CD4-positive, alpha-beta T cell (primary cell): ENCODE measurements around the gene GSTP1. TPM values are rescaled to one million over a fixed set of nuclear protein-coding genes. Genes with fewer than 3 reads are reported as not detected.

Source experiments
- ATAC-seq: fragments of 200-7000 bp; cut with Tn5 transposase; one replicate; pipeline ENCODE4 v1.10.0; 2022; ENCODE audit warnings: mild to moderate bottlenecking; ENCODE audit not compliant: poor library complexity
- CTCF ChIA-PET: fragments of 350-600 bp; sonication (Branson Sonifier 250); formaldehyde crosslinking; loops from one replicate; lab custom pipeline; 2021; ENCODE audit warnings: antibody characterized with exemption, inconsistent platforms; lab: Charles Lee
- POLR2A ChIA-PET: fragments of 350-600 bp; sonication (Branson Sonifier 250); formaldehyde crosslinking; loops from one replicate; lab custom pipeline; 2021; ENCODE audit warnings: antibody characterized with exemption, inconsistent platforms; lab: Charles Lee
- DNase-seq, 14 experiments: peaks; one replicate each; pipeline ENCODE4 v3.0.0-alpha.2; 2013 to 2020; ENCODE audit warnings: mixed read lengths in 2 of 14
- H3K27ac ChIP-seq, 2 donors: one replicate each; pipeline versions ENCODE4 v1.5.1 to v1.7.0; 2013; ENCODE audit warnings: low read length in 2 of 2, low read depth in 1 of 2, mild to moderate bottlenecking in 1 of 2
- H3K27me3 ChIP-seq, 2 experiments: 1 replicate in 1 of 2; 2 replicates in 1 of 2; pipeline versions ENCODE4 v1.6.1 to v1.7.0; 2013; ENCODE audit warnings: low read length in 2 of 2, control low read depth in 1 of 2, mild to moderate bottlenecking in 1 of 2, moderate library complexity in 1 of 2; ENCODE audit not compliant: insufficient read depth in 2 of 2, control insufficient read depth in 1 of 2
- H3K36me3 ChIP-seq: one replicate; pipeline ENCODE4 v1.6.1; 2013; ENCODE audit warnings: low read length, control low read depth; ENCODE audit not compliant: insufficient read depth
- H3K4me1 ChIP-seq: one replicate; pipeline ENCODE4 v1.6.1; 2013; ENCODE audit warnings: low read length, control low read depth; ENCODE audit not compliant: insufficient read depth
- H3K4me3 ChIP-seq: one replicate; pipeline ENCODE4 v1.5.1; 2013; ENCODE audit warnings: mild to moderate bottlenecking, low read length, moderate library complexity
- H3K9me3 ChIP-seq, 2 experiments: 1 replicate in 1 of 2; 2 replicates in 1 of 2; pipeline versions ENCODE4 v1.6.1 to v1.7.0; 2013; ENCODE audit warnings: low read length in 2 of 2, mild to moderate bottlenecking in 2 of 2, control low read depth in 1 of 2, moderate library complexity in 1 of 2; ENCODE audit not compliant: control insufficient read depth in 1 of 2, insufficient read depth in 1 of 2
- H3K27ac Mint-ChIP-seq: one replicate; pipeline ENCODE4 v1.8.0; 2020; ENCODE audit warnings: mixed read lengths
- H3K27me3 Mint-ChIP-seq: one replicate; pipeline ENCODE4 v1.8.0; 2021; ENCODE audit warnings: mixed read lengths
- H3K36me3 Mint-ChIP-seq: one replicate; pipeline ENCODE4 v1.8.0; 2021; ENCODE audit warnings: low read depth, mixed read lengths
- H3K4me1 Mint-ChIP-seq: one replicate; pipeline ENCODE4 v1.8.0; 2021; ENCODE audit warnings: low read depth, mixed read lengths
- H3K4me3 Mint-ChIP-seq: one replicate; pipeline ENCODE4 v1.8.0; 2020; ENCODE audit warnings: mild to moderate bottlenecking, mixed read lengths
- H3K9me3 Mint-ChIP-seq: one replicate; pipeline ENCODE4 v1.8.0; 2020; ENCODE audit warnings: mixed read lengths
- CTCF ChIP-seq: fragments of 200-600 bp; IDR thresholded peaks from one replicate; pipeline ENCODE4 v1.8.0; 2022; ENCODE audit warnings: antibody characterized with exemption, mild to moderate bottlenecking
- intact Hi-C, 2 experiments: fragments of 100-400 bp; cut with DNase I in 1 of 2; cut with micrococcal nuclease in 1 of 2; formaldehyde crosslinking; loops; one replicate each; pipeline versions ENCODE4 v1.15.1 to v1.9.0; 2023 to 2025; cut with DNase I, micrococcal nuclease
- total RNA-seq, 174 experiments: library from RNA in 2 of 174; stranded (reverse) in 2 of 174; gene quantifications; one replicate each; pipeline ENCODE4 v1.2.3 and lab custom pipeline; 2021 to 2026

The GSTP1 gene
- total RNA-seq, 2 experiments from 2014 or later: 60.1 to 62.8 TPM

- peak; percentile 74 for TF ChIP-seq CTCF
- intact Hi-C loops: loop anchor here in 1 of 2 experiments (2.0 to 5.0 kb wide), 3 partner anchors 34 to 144 kb away; partner anchors contain the start of gene NDUFV1
Measured at GRCh38 chr11:67572747-67573419, 10.7 kb upstream of the GSTP1 start.

GRCh38 chr11:67574938-67575337, 8.7 kb upstream of the GSTP1 start:
- ATAC-seq (no peak), DNase-seq (no peak)
- Mint-ChIP-seq H3K4me3 (no peak overlapping the region), H3K9me3 (no peaks in the 10 kb centered on the region), H3K36me3 (no peaks in the 10 kb centered on the region), H3K27ac (no peak overlapping the region), H3K27me3 (peaks cover 41% of the 10 kb centered on the region), H3K4me1 (peaks cover 10% of the 10 kb centered on the region)
- CTCF ChIA-PET: no interaction called here
- Histone ChIP-seq H3K36me3 (no peaks in the 10 kb centered on the region), H3K9me3 (no peaks in the 10 kb centered on the region), H3K4me1 (peaks cover 9% of the 10 kb centered on the region), H3K4me3 (no peak overlapping the region), H3K27ac (no peak overlapping the region), H3K27me3 (peaks cover 7 to 15% of the 10 kb centered on the region in 2 experiments)
- intact Hi-C loops: loop anchor here in 1 of 2 experiments (5.0 kb wide), 2 partner anchors 32 to 142 kb away; partner anchors contain the start of gene NDUFV1
- POLR2A ChIA-PET: no interaction called here
- TF ChIP-seq CTCF: no peak

More at GRCh38 chr11:67572747-67573419, 10.7 kb upstream of the GSTP1 start:
- no peaks in the 10 kb centered on the region for H3K4me1 ChIP-seq
- Mint-ChIP-seq H3K9me3 (no peaks in the 10 kb centered on the region), H3K4me1 (no peaks in the 10 kb centered on the region), H3K4me3 (no peak overlapping the region), H3K36me3 (no peaks in the 10 kb centered on the region), H3K27me3 (peaks cover 41% of the 10 kb centered on the region), H3K27ac (no peak overlapping the region)
- DNase-seq (peak in 8 of 14 experiments; percentile 15 to 68 (median 30)), ATAC-seq (no peak)
- POLR2A ChIA-PET: interaction anchor here (1.2 kb wide), 1 partner anchor 10 kb away, joined by 4 read pairs; the partner anchor contains the start of gene GSTP1
- H3K36me3 ChIP-seq: no peaks in the 10 kb centered on the region
- no peaks in the 10 kb centered on the region for H3K9me3 ChIP-seq
- H3K4me3 ChIP-seq: no peak overlapping the region
- peaks cover 3 to 9% of the 10 kb centered on the region in 2 experiments for H3K27me3 ChIP-seq
- H3K27ac ChIP-seq: no peak overlapping the region
- CTCF ChIA-PET: interaction anchor here (0.8 to 1.0 kb wide), 3 partner anchors 10 to 57 kb away, joined by 3 to 4 read pairs (median 3); partner anchors contain the start of gene NUDT8

- Histone ChIP-seq H3K4me1 (peaks cover 9% of the 10 kb centered on the region), H3K36me3 (no peaks in the 10 kb centered on the region), H3K9me3 (no peaks in the 10 kb centered on the region), H3K27me3 (peaks cover 7 to 11% of the 10 kb centered on the region in 2 experiments), H3K27ac (no peak overlapping the region), H3K4me3 (no peak overlapping the region)
- Mint-ChIP-seq H3K27me3 (peaks cover 37% of the 10 kb centered on the region), H3K4me1 (peaks cover 13% of the 10 kb centered on the region), H3K36me3 (no peaks in the 10 kb centered on the region), H3K4me3 (no peak overlapping the region), H3K9me3 (no peaks in the 10 kb centered on the region), H3K27ac (no peak overlapping the region)
- ChIA-PET CTCF (interaction anchor here (1.4 kb wide), 1 partner anchor 52 kb away, joined by 3 read pairs; the partner anchor contains the start of gene NUDT8), POLR2A (no interaction called here)
- DNase-seq (no peak), ATAC-seq (no peak)
- TF ChIP-seq CTCF: no peak
- intact Hi-C loops: no loop called here
Measured at GRCh38 chr11:67576735-67577475, 6.7 kb upstream of the GSTP1 start.
